Epithelial cell of esophagus (primary cell): ENCODE results near the gene SH2D1B.

Experiments
- DNase-seq: peaks from one replicate; pipeline ENCODE4 v3.0.0; 2010; ENCODE audit warnings: low read depth
- H3K4me3 ChIP-seq: 2 replicates; pipeline ENCODE4 v1.5.1; 2011; ENCODE audit warnings: mild to moderate bottlenecking, low read length, control low read depth
- CTCF ChIP-seq: IDR thresholded peaks from 2 replicates; pipeline ENCODE4 v1.5.1; 2011; ENCODE audit warnings: low read depth, mild to moderate bottlenecking, low read length, control low read depth, inconsistent platforms; ENCODE audit not compliant: insufficient read depth; ENCODE audit errors: missing control alignments

Gene SH2D1B

DNA sequence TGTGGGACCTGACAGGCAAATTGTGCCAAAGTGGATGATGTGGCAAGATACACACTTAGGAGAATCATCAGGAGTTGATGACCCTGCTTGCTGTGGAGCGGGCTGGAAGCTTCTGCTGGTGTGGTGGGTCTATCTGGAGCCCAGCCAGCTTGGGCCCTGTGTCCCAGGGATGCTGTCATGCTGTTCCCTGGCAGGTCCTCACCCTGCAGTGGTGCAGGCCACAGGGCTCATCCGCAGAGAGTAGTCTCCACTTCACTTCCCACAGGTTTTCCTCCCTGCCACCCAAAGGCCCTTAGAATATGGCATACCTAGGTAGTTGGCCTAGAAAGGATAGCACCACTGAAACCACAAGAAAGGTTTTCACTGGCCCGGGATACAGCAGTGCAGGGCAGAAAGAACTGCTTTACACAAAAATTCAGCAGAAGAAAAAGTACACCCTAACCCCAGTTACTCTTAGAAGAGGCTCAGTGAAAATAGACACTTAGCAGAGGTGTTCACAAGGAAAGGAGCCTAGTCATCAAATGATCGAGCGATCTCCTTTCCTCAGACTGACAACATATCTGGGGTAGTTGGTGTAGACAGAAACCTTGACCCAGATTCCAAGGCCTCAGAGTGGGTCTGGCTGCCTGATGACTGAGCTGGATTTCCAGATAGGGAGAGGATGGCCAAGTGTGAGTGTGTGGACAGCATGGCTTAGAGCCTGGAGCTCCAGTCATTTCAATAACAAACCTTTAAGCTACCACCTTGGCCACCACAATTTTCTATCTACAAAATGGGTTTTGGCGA lies 31.7 kb downstream of the SH2D1B start:
- TF ChIP-seq CTCF: no peak
- no peak for DNase-seq

GRCh38 chr1:162376691-162377090 lies 35.2 kb downstream of the SH2D1B start, which contains the start of gene SPATA46:
Gene SPATA46, minus strand, starts transcription at chr1:162376854. Its CDS starts 64 bp downstream, at chr1:162376790.
- no peak for TF ChIP-seq CTCF
- DNase-seq: no peak
- no peak within 1 kb of the TSS for H3K4me3 ChIP-seq

More for the DNA sequence above, 31.7 kb downstream of the SH2D1B start:
- no peak overlapping the region for H3K4me3 ChIP-seq

- no peak for TF ChIP-seq CTCF
- no peak overlapping the region for H3K4me3 ChIP-seq
- no peak for DNase-seq
Measured at GRCh38 chr1:162375463-162375862, 36.5 kb downstream of the SH2D1B start.

GRCh38 chr1:162374406-162374805 lies 37.5 kb downstream of the SH2D1B start:
- H3K4me3 ChIP-seq: no peak overlapping the region
- TF ChIP-seq CTCF: no peak
- no peak for DNase-seq

DNA sequence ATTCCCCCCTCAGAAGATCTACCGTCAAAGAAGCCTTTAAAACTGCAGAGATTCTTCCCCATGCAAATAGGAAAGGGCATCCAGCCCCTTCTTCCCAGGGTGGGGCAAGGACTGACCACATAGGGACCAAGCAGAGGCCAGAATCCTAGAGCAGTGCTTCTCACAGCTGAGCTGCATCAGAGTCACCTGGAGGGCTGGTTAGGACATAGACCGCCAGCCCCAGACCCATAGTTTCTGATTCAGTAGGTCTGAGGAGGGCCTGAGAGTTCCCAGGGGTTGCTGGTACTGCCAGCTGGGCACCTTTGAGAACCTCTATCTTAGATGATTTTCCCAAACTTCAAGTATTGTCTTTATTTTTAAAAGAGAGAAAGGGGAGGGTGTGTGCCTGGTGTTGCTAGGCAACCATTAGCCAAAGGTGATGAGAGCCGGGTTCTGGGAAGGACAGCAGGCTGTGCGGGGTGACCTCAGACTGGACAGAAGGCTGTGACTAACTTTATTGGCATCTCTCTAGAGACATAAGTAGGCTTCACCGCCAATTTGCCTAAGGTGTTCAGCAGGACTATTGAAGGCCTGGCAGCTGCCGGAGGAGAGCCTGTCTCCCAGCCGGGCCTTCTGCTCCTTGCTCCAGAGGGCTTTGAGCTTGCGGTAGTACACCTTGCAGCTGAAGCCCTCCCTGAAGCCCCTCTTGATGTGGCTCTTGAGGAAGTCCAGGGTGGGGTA lies 38.2 kb downstream of the SH2D1B start:
- no peak overlapping the region for H3K4me3 ChIP-seq
- no peak for TF ChIP-seq CTCF
- DNase-seq: no peak

- H3K4me3 ChIP-seq: no peak overlapping the region
- TF ChIP-seq CTCF: no peak
- DNase-seq: no peak
Measured at GRCh38 chr1:162373072-162373427, 38.9 kb downstream of the SH2D1B start.
